ENCODE data around the gene CCDC188. TPM values are rescaled to one million over a fixed set of nuclear protein-coding genes. Genes with fewer than 3 reads are reported as not detected.

The CCDC188 gene
- total RNA-seq, 1 donor from 2014 or later = 11.1 TPM

DNA sequence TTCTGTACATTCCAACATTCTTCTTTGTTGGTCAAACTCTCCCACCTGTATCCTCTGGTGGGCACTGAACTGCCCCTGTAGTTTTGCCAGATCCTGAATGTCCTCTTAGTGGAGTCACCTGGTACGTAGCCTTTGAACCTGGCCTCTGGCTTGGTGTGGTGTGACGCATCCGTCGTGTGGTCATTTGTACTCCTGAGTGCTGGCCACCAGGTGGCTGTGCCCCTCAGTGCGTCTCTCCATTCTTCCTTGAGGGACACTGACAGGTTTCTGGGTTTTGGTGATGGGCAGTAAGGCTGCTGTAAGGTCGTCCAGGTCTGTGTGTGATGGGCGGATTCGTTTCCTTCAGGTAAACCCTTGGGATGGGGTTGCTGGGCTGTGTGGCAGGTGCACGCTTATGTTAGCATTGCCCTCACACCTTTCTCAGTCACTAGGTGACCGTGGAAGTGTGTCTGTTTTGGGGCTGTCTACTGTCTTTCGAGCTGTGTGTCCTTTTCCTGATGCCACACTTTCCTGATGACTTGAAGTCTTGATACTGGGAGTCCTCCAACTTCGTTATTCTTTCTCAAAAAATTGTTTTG is 48.6 kb downstream of the CCDC188 start:
- no peak for DNase-seq

DNA sequence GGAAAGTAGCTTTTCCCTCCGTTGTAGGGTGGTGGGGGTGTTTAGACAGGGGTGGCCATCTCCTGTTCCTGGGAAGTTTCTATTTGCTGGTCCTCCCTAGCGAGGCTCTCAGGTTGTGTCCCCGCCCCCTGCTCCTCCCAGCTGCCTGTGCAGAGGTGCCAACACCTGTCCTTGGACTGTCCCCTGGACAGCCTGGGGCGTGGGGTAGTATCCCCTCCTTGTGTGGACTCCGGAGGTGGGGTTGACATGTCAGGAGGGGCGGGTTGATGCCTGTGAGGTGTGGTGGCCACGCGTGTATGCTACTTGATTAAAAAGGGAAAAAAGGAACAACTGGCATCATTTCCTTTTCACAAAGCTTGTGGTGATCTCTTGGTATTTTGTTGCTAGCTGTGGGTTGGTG is 49.2 kb downstream of the CCDC188 start:
- DNase-seq = no peak

DNA sequence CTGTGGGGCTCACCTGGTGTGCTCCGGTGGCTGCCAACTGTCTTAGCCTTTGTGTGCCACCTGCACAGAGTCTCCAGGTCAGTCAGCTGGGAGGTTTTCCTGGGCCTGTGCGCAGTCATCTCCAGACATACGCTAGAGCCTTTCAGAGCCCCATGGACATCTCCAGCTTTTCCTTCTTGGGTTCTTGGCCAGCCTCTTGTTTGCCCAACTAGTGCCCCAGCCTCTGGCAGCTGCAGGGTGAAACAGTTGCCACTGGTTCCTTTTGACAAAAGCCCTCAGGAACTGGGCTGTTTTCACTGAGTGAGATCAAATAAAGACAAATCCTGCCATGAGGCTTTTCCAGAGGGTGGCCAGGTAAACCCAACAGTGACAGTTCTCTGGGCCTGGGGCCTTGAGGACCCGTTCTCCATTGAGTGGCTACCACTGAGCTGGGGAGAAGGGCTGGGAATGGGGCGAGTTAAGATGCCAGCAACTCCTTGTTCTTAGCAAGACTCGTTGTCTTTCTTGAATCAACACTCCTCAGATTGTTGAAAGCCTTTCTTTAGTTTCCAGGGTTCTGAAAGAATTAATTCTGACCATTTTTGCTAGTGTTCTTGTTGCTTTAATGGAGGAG is 51.6 kb downstream of the CCDC188 start:
- no peak for DNase-seq

Other genes starting within 250 kb of the CCDC188 start
- 551 and 616 TPM in 2 replicates for gene COMT, start 209.3 kb downstream of the CCDC188 start, total RNA-seq
- gene TXNRD2, start 209.2 kb downstream of the CCDC188 start, total RNA-seq = 81.9 and 129 TPM in 2 replicates
- gene ARVCF, start 134.2 kb downstream of the CCDC188 start, total RNA-seq = 123 and 288 TPM in 2 replicates
- 86.0 and 93.6 TPM in 2 replicates for gene TANGO2, start 129.9 kb downstream of the CCDC188 start, total RNA-seq
- 30.2 and 30.3 TPM in 2 replicates for gene DGCR8, start 70.8 kb downstream of the CCDC188 start, total RNA-seq
- gene RANBP1, start 35.0 kb downstream of the CCDC188 start, total RNA-seq = 239 and 338 TPM in 2 replicates
- 39.9 and 48.8 TPM in 2 replicates for gene TRMT2A, start 33.8 kb downstream of the CCDC188 start, total RNA-seq
- gene ZDHHC8, start 19.3 kb downstream of the CCDC188 start, total RNA-seq = 9.0 and 20.4 TPM in 2 replicates
- 0.68 and 2.7 TPM in 2 replicates for gene RTN4R, start 117.3 kb upstream of the CCDC188 start, total RNA-seq
- 40.8 and 62.5 TPM in 2 replicates for gene DGCR6L, start 169.0 kb upstream of the CCDC188 start, total RNA-seq
- 19.7 and 21.3 TPM in 2 replicates for gene ZNF74, start 243.1 kb upstream of the CCDC188 start, total RNA-seq

All from dermis blood vessel endothelial cell (primary cell).